GM12878 (cell line): ENCODE results near the gene SLU7. TPM values are rescaled to one million over a fixed set of nuclear protein-coding genes. Genes with fewer than 3 reads are reported as not detected.

ENCODE experiments used
- ATF2 ChIP-seq: IDR thresholded peaks from 2 replicates; pipeline ENCODE4 v1.6.1; 2012; ENCODE audit warnings: low read length, inconsistent platforms
- BHLHE40 ChIP-seq, 2 experiments: fragments of 450-650 bp in 1 of 2; IDR thresholded peaks; 2 replicates each; pipeline ENCODE4 v1.6.1; 2011 to 2017; ENCODE audit warnings: low read depth in 2 of 2, borderline replicate concordance in 1 of 2, improper control_type of control experiment in 1 of 2, low read length in 1 of 2, mild to moderate bottlenecking in 1 of 2
- EGR1 ChIP-seq, 2 experiments: IDR thresholded peaks; 1 replicate in 1 of 2; 2 replicates in 1 of 2; pipeline ENCODE4 v1.6.1; 2011 to 2012; ENCODE audit warnings: low read depth in 2 of 2, low read length in 2 of 2, borderline replicate concordance in 1 of 2, mild to moderate bottlenecking in 1 of 2, moderate library complexity in 1 of 2
- IKZF1 ChIP-seq: fragments of 450-650 bp; conservative IDR thresholded peaks from 2 replicates; pipeline ENCODE4 v1.6.1; 2017; ENCODE audit warnings: antibody characterized with exemption, mild to moderate bottlenecking
- MEF2B ChIP-seq: fragments of 450-650 bp; IDR thresholded peaks from 2 replicates; pipeline ENCODE4 v1.6.1; 2018; ENCODE audit warnings: mild to moderate bottlenecking, moderate library complexity; ENCODE audit not compliant: partially characterized antibody, poor library complexity, severe bottlenecking
- NFXL1 ChIP-seq: fragments of 450-650 bp; IDR thresholded peaks from 2 replicates; pipeline ENCODE4 v1.6.1; 2017; ENCODE audit warnings: antibody characterized with exemption, mild to moderate bottlenecking, borderline replicate concordance
- PKNOX1 ChIP-seq: fragments of 450-650 bp; IDR thresholded peaks from 2 replicates; pipeline ENCODE4 v1.6.1; 2016; ENCODE audit warnings: mild to moderate bottlenecking
- RAD51 ChIP-seq: fragments of 450-650 bp; IDR thresholded peaks from 2 replicates; pipeline ENCODE4 v1.6.1; 2016; ENCODE audit warnings: moderate library complexity, mild to moderate bottlenecking, inconsistent platforms
- RELA ChIP-seq: fragments of 450-650 bp; IDR thresholded peaks from 2 replicates; pipeline ENCODE4 v1.8.0; 2014; ENCODE audit warnings: borderline replicate concordance; ENCODE audit not compliant: partially characterized antibody
- SMC3 ChIP-seq: IDR thresholded peaks from 2 replicates; pipeline ENCODE4 v1.6.1; 2011; ENCODE audit warnings: low read length, improper control_type of control experiment, borderline replicate concordance
- SREBF2 ChIP-seq: IDR thresholded peaks from 2 replicates; pipeline ENCODE4 v1.6.1; 2012; ENCODE audit warnings: mild to moderate bottlenecking, low read length
- STAT1 ChIP-seq: fragments of 450-650 bp; conservative IDR thresholded peaks from 2 replicates; pipeline ENCODE4 v1.6.1; 2014; ENCODE audit warnings: antibody characterized with exemption, mild to moderate bottlenecking
- TCF12 ChIP-seq: IDR thresholded peaks from 2 replicates; pipeline ENCODE4 v1.6.1; 2011; ENCODE audit warnings: low read depth, mild to moderate bottlenecking, low read length
- USF2 ChIP-seq: IDR thresholded peaks from 2 replicates; pipeline ENCODE4 v1.6.1; 2011; ENCODE audit warnings: low read depth, low read length, improper control_type of control experiment, borderline replicate concordance
- ZBED1 ChIP-seq: IDR thresholded peaks from 2 replicates; pipeline ENCODE4 v1.6.1; 2016; ENCODE audit warnings: borderline replicate concordance
- ZBTB4 ChIP-seq: fragments of 450-650 bp; formaldehyde crosslinking; IDR thresholded peaks from 2 replicates; pipeline ENCODE4 v1.4.0; 2022; ENCODE audit warnings: mild to moderate bottlenecking, moderate library complexity
- ZNF592 ChIP-seq: fragments of 450-650 bp; IDR thresholded peaks from 2 replicates; pipeline ENCODE4 v1.6.1; 2017; ENCODE audit warnings: mild to moderate bottlenecking, moderate library complexity
- ZSCAN29 ChIP-seq: fragments of 450-650 bp; IDR thresholded peaks from 2 replicates; pipeline ENCODE4 v1.6.1; 2017; ENCODE audit warnings: mild to moderate bottlenecking, moderate library complexity
- polyA plus RNA-seq, 11 experiments: library from polyadenylated mRNA; depleted of rRNA in 4 of 11; unstranded in 6 of 11; stranded (reverse) in 5 of 11; fragments of >200 nt; fragmentation: Nextera tagmentation in 4 of 11; fragmentation: Illumina TruSeq in 1 of 11; extraction: Ambion mirVana in 4 of 11; extraction: Trizol in 1 of 11; gene quantifications; 1 replicate in 1 of 11; 2 replicates in 10 of 11; pipeline versions ENCODE4 v1.2.1 to v1.2.3, GENCODE V29; 2011 to 2016; ENCODE audit warnings: inconsistent platforms in 2 of 11, missing spikeins in 2 of 11, low read depth in 1 of 11
- total RNA-seq, 4 experiments: library from RNA; depleted of rRNA in 3 of 4; stranded (reverse); fragments of >200 nt in 3 of 4; fragmentation: Illumina TruSeq in 1 of 4; extraction: Trizol in 1 of 4; gene quantifications; 2 replicates each; pipeline versions ENCODE4 v1.2.1 to v1.2.3, GENCODE V29; 2013 to 2021

The SLU7 gene
- total and polyA plus RNA-seq, 10 of the 15 experiments (the other 5 are each of a cell fraction or from before 2014, with no cell fraction given): 32.7 to 55.2 (median 46.6) TPM

GRCh38 chr5:160467555-160468362, 48.9 kb upstream of the SLU7 start (continued):
- no peak for TF ChIP-seq ZBTB4 (CRISPR knock-in tag)
- no peak for TF ChIP-seq RAD51
- no peak for TF ChIP-seq SREBF2
- TF ChIP-seq MEF2B: peak; percentile 93
- peak; percentile 79; the same call in 1 of the 2 replicates for TF ChIP-seq TCF12
- 0 out of 2 replicates have a peak, but pooled peaks have one; percentile 32 for TF ChIP-seq STAT1
- no peak for TF ChIP-seq NFXL1
- peak; percentile 86 for TF ChIP-seq ATF2
- TF ChIP-seq USF2: no peak
- 0 out of 2 replicates have a peak, but pooled peaks have one; percentile 6 for TF ChIP-seq ZSCAN29
- TF ChIP-seq SMC3: 0 out of 2 replicates have a peak, but pooled peaks have one; percentile 16
- peak; percentile 99 for TF ChIP-seq RELA
- peak; percentile 70 for TF ChIP-seq ZBED1
- TF ChIP-seq BHLHE40 (IDR thresholded peaks at IDR 0.05; ENCODE audit: borderline replicate concordance in 1 of 2, low read depth in 2 of 2, low read length in 1 of 2): peak; percentile 89 to 97
- TF ChIP-seq ZNF592: no peak
- peak; percentile 100 for TF ChIP-seq IKZF1
- peak in 1 of 2 experiments; percentile 72; a peak in 1 of 3 replicates for TF ChIP-seq EGR1 (IDR thresholded peaks at IDR 0.05; ENCODE audit: borderline replicate concordance in 1 of 2, low read depth in 2 of 2, low read length in 2 of 2)
- no peak for TF ChIP-seq PKNOX1
